ELR (cell line): ENCODE measurements around the gene EBF3.

Source experiments
- DNase-seq: peaks from one replicate; pipeline ENCODE4 v3.0.0-alpha.2; 2015; ENCODE audit warnings: low read depth

Gene EBF3

GRCh38 chr10:129942936-129943715 lies 20.9 kb downstream of the EBF3 start:
- DNase-seq, result no peak

GRCh38 chr10:129942391-129942790 lies 21.7 kb downstream of the EBF3 start:
- no peak for DNase-seq

- DNase-seq, result no peak
These were observed 22.1 kb downstream of the EBF3 start for GRCh38 chr10:129942019-129942277.

GRCh38 chr10:129941199-129942018 lies 22.7 kb downstream of the EBF3 start:
- DNase-seq, result no peak

- no peak for DNase-seq
These were observed 23.4 kb downstream of the EBF3 start for GRCh38 chr10:129940617-129941198.

GRCh38 chr10:129939416-129940275 lies 24.4 kb downstream of the EBF3 start:
- DNase-seq, result no peak

GRCh38 chr10:129938460-129938859 lies 25.6 kb downstream of the EBF3 start:
- DNase-seq, result no peak

GRCh38 chr10:129937351-129937751 lies 26.7 kb downstream of the EBF3 start:
- DNase-seq, result no peak

GRCh38 chr10:129936923-129937300 lies 27.2 kb downstream of the EBF3 start:
- no peak for DNase-seq

- no peak for DNase-seq
These were observed 27.7 kb downstream of the EBF3 start for GRCh38 chr10:129936266-129936922.

GRCh38 chr10:129935867-129936152 lies 28.3 kb downstream of the EBF3 start:
- no peak for DNase-seq

GRCh38 chr10:129935102-129935866 lies 28.8 kb downstream of the EBF3 start:
- DNase-seq, result no peak

- DNase-seq, result no peak
These were observed 29.7 kb downstream of the EBF3 start for GRCh38 chr10:129934196-129934925.

GRCh38 chr10:129933456-129934092 lies 30.5 kb downstream of the EBF3 start:
- DNase-seq, result no peak

GRCh38 chr10:129932751-129933433 lies 31.2 kb downstream of the EBF3 start:
- DNase-seq, result no peak

- DNase-seq, result no peak
These were observed 31.9 kb downstream of the EBF3 start for GRCh38 chr10:129932182-129932581.

GRCh38 chr10:129929343-129930292 lies 34.5 kb downstream of the EBF3 start:
- no peak for DNase-seq
